ENCODE measurements around the gene MYO5A. TPM values are rescaled to one million over a fixed set of nuclear protein-coding genes. Genes with fewer than 3 reads are reported as not detected.

Gene MYO5A
- total RNA-seq, 1 donor from 2014 or later: 11.4 TPM

DNA sequence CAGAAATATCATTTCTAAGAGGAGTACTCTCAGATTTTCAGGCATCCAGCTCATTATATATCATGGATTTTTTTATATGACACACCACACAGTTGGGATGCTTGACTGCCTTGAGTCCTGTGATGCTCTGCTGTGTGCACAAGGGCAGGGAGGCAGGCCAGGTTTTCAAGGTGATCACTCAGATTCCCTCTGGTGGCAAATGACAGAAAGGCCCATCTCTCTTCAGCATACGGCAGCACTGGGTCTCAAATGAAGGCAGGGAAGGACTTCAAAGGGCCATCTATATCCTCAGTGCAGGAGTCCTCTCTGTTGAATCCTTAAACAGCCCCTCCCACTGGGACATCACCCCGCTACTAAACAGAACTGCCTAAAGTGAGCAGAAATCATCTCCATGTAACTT, 178.3 kb downstream of the MYO5A start:
- intact Hi-C loops (cut with DNase I): no loop called here
- no peak for DNase-seq (ENCODE audit: low spot score)

DNA sequence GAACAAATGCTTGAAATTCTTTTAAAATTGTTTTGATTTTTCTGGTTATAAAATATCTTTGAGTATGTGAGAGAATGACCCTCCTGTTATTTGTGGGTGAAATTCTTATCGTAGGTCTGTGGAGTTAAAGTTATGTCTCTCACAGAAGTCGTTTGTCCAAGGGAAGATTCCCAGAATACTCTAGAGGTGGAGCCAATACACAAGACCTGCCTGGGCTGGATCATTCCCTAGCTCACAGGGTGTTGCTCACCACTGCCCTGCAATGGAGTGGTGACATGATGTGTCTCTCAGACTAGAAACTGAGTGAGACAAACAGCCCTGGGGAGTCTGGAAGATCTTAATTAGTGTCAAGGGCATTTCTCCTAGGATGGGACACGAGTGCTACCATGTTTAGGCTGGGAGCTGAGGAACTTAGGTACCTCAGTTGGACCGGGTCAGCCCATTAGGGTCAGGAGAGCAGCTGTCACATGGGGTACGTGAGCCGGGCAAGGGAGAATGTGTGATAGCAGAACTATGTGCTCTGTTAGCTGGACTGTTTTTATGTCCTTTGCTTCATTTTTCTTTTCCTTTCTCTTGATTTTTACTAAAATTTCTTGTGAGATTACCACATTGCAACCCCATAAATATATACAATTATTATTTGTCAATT, 179.5 kb downstream of the MYO5A start:
- no peak for DNase-seq (ENCODE audit: low spot score)
- intact Hi-C loops (cut with DNase I): loop anchor here (10.0 kb wide), 1 partner anchor 46 kb away; no protein-coding TSS in a partner anchor

DNA sequence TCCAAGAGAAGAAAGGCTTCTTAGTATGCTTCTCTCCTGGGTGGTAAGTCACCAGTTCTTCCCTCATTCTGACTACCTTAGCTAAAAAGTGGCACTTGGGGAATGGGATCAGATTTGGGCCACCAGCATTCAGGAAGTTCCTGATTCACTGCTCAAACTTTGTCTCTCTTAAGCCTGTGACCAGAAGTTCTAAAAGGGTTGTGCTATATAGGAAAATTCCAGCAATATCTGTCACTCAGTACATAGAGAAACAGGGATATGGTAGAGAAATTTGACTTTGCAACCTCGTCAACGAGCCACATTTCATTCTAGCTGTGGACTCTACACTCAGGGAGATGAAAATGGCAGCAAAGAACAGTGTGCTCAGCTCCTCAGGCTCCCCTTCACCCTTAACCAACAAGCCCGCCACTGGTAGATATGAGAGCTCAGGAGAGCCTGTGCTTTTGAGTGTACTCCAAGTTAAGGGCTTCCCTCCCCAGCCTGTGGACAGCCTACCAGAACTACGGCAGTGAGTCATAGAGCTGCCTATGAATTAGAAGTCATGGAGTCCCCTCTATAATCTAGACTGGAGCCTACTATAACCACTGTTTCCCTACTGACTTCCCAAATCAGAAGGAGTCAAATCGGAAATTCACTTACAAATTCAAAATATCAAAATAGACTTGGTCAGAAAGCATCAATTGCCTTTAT, 180.5 kb downstream of the MYO5A start:
- DNase-seq (ENCODE audit: low spot score): no peak
- intact Hi-C loops (cut with DNase I): loop anchor here (10.0 kb wide), 1 partner anchor 47 kb away; no protein-coding TSS in a partner anchor

DNA sequence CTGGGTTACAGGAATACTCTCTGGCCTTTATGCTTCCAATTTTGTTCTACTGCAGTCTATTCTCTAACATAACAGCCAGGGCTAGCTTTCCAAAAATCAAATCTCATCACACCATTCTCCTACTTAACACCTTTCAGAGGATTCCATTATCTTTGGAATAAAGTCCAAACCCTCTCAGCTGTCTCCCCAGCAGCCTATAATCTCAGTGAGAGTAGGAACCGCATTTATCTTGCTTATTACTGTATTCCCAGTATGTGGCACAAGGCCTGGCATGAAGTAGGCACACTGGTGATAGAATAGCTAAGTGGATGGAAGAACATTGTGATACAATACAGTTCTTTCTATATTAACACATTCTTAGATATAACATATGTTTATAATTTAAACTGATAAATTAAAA, 184.1 kb downstream of the MYO5A start:
- intact Hi-C loops (cut with DNase I): loop anchor here (10.0 kb wide), 1 partner anchor 50 kb away; no protein-coding TSS in a partner anchor
- no peak for DNase-seq (ENCODE audit: low spot score)

DNA sequence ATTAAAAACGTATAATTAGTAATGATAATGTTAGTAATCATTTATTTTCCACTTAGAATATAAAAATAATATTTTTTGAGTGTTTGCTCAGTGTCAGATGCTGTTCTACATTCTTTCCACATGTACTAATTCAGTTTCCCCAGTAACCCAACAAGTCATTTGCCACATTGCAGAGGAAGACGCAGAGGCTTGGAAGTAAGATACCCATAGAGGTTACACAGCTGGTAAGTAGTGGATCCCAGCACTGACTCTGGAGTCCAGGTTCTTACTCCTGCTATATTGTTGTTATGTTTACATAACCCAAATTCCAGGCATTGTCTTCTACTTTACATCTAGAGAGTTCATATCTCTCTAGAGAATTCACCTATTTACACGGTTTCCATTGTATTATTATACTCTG, 184.8 kb downstream of the MYO5A start:
- DNase-seq (ENCODE audit: low spot score): no peak

DNA sequence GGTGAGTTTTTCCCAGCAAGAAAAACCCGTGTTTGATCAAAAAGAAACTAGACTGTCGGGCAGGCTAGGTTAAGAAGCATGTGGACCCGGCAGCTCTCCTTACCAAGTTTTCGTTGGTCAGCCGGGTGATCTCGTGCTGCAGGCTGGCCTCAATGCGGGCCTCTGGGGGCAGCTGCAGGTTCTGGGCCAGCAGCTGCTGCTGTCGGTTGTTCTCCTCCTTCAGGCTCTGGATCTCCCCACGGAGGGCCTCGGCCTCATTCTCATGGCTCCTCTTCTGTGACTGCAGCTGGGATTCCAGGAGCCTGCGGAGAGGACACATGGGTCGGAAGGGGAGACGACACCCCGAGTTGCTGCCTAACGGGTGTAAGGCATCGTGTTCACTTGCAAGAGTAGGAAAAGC, 188.6 kb downstream of the MYO5A start:
- no peak for DNase-seq (ENCODE audit: low spot score)
- intact Hi-C loops (cut with DNase I): loop anchor here (10.0 kb wide), 1 partner anchor 55 kb away; no protein-coding TSS in a partner anchor

More for the DNA sequence above, 184.8 kb downstream of the MYO5A start:
- intact Hi-C loops (cut with DNase I): loop anchor here (10.0 kb wide), 1 partner anchor 51 kb away; no protein-coding TSS in a partner anchor

DNA sequence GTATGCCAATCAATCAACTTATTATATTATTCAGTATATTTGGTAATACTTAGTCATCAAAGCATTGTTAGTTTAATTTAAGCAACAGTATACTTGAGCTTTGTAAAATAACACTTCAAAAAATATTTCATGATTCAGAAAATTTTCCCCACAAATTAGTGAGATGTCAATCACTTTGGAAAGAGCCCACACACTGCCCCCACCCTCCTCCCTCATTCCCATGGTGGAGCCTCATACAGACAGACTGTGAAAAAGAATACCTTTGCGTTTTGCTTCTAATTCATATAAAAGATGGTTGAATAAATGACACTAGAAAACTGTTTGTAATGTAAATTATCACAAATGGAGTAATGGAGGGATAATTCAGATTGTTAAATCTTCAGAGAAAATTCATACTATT, 189.8 kb downstream of the MYO5A start:
- no peak for DNase-seq (ENCODE audit: low spot score)
- intact Hi-C loops (cut with DNase I): loop anchor here (10.0 kb wide), 2 partner anchors 186 to 396 kb away; partner anchors contain the start of gene MYO5A

DNA sequence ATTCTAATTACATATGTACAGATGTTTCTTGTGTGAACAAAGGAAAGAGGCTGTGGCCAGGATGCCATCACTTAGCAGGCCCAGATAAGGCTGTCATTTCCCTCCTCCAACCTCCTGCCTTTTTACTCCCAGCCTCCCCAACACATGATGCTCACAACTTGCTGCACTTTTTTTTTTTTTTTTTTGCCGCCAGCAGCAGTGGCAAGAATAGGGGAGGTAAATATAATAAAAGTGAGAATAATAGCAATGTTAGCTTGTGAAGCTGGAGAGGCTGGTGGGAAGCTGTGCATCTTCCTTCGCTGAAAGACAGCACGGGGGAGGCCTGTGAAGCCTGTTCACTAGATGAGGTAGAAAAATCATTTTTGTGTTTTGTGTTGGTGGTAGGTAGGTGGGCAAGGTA, 190.6 kb downstream of the MYO5A start:
- DNase-seq (ENCODE audit: low spot score): no peak
- intact Hi-C loops (cut with DNase I): loop anchor here (10.0 kb wide), 2 partner anchors 187 to 397 kb away; partner anchors contain the start of gene MYO5A

DNA sequence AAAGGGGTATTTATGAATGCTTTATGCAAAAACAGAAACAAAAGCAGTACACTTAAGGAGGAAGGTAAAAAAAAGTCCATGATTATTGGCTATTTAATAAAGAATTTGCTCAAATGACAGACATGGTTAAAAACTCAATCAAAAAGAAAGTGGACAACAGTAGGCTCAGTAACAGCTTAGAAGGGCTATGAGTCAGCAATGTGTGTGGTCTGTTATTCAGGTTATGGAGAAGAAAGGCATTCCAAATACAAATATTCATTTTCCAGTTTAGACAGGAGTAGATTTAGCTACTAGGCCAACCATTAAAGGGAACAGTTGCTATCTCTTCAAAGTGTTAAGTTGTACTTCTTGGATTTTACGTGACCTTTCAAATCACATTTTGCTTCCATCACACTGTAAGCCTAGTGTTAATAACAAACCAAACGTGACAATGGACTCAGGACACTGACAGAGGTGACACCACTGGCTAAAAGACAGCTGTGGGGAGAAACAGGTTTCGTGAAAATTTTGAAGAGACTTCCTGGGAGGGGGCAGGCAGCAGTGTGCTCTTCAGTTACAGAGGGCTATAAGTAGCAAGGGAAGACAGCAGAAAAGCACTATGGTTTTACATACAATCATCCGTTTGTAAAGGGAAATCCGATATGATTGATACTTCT, 191.4 kb downstream of the MYO5A start:
- intact Hi-C loops (cut with DNase I): loop anchor here (10.0 kb wide), 2 partner anchors 187 to 397 kb away; partner anchors contain the start of gene MYO5A
- no peak for DNase-seq (ENCODE audit: low spot score)

DNA sequence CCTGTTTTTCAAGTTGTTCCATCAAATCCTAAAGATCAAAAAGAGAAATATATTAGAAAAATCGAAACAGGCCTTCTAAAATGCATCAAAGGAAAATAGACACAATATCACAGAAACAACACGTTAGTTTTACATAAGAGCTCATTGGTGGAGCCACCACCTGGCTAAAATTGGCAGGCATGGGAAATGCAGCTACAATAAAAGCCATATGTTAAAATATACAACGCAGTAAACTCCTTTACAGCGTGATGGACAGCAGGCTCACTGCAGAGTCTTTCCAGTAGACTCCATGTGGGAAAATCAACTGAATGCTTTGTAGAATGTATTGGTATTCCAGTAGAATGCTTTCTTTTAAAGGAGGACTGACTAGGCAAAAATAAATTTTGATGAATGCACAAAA, 192.2 kb downstream of the MYO5A start:
- intact Hi-C loops (cut with DNase I): loop anchor here (10.0 kb wide), 2 partner anchors 188 to 398 kb away; partner anchors contain the start of gene MYO5A
- DNase-seq (ENCODE audit: low spot score): no peak

DNA sequence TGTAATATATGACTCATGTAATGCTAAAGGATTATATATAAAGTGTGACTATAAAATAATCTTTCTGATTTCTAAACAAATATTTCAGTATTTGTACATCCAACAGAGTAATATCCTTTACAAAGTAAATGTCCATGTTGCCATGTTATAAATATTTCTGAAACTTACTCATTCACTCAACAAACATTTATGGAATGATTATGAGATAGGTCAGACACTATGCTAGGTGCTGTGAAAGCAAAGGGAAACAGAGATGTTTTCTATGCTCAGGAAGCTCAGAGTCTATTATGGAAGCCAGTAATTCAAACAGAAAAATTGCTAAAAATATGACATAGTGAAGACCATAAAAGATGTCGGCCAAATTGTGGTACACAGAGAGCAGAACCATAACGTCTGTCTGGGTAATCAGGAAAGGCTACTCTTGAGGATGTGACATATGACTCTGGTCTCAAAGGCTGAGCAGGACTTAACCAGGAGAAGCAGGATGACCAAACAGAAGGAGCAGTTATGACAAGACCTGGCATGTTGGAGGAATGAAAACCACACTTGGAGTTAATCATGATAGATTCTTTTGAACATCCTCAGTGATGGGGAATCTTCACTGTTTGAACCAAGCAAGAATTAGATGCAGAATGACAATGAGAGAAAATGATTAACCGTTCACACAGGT, 194.1 kb downstream of the MYO5A start:
- no peak for DNase-seq (ENCODE audit: low spot score)
- intact Hi-C loops (cut with DNase I): loop anchor here (10.0 kb wide), 2 partner anchors 190 to 400 kb away; partner anchors contain the start of gene MYO5A

DNA sequence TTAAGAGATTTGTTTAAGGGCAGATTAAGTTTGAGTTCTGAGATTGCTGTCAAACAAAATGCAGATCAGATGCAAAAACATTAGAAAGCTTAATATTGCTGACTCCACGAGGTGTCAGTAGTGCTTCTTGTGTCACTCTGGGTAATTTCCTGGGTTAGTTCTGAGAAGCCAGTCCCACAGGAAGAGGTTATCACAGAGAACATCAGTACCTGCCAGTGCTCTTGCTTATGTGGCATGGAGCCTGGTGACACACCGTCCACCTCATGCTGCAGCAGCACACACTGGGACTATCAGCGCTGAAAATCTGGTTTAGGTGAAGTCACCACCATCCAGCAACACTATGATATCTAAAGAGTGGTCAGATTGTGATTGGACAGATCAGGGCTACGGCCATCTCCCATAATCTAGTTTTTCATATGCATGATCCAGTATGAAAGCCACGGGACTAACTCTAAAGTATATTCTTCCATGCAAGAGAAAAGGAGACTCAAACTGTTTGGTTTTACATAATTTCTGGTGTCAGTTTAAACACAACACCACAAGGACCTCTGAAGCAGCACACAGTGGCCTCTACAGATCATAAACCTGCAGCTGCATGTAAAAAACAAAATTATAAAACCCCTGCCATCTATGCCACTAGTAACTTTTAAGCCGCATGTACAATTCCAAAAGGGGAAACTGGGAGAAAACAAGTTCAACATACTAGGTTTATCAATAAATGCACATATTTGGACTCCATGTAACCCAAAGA, 197.0 kb downstream of the MYO5A start:
- no peak for DNase-seq (ENCODE audit: low spot score)
- intact Hi-C loops (cut with DNase I): loop anchor here (10.0 kb wide), 2 partner anchors 193 to 403 kb away; partner anchors contain the start of gene MYO5A

DNA sequence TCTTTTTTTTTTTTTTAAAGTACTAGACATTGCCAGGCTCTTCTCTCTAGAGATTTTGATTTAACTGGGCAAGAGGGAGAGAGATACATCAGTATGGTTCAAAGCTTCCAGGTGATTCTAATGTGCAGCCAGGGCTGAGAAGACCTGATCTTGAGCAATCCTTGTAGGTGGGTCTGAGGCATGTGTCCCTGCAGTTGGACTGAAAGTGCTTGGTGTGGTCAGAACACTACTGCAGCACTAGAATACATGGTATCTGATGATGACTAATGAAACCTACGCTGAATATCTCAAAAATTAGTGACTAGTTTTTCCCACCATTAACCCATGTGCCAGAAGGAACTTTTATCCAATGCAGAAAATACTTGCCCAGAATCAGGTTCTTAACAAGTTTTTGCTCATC, 198.7 kb downstream of the MYO5A start:
- no peak for DNase-seq (ENCODE audit: low spot score)
- intact Hi-C loops (cut with DNase I): loop anchor here (10.0 kb wide), 2 partner anchors 195 to 405 kb away; partner anchors contain the start of gene MYO5A

DNA sequence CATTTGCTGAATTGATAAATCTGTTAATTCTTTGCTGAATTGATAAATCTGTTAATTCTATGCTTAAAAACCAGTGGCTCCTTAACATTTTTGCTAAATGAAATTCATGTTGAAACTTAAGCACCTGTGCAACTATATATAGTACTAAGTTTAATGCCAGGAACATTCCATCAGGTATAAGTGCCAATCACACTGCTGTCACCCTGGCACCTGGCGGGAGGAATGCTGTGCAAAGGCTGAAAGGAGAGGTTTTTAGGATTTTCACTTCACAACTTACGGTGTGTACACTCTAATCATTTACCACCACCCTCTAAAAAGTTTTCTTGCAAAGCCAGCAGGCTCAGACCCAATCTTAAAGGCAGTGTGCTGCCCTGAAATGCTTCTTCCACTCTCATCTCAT, 199.5 kb downstream of the MYO5A start:
- intact Hi-C loops (cut with DNase I): no loop called here
- DNase-seq (ENCODE audit: low spot score): no peak

DNA sequence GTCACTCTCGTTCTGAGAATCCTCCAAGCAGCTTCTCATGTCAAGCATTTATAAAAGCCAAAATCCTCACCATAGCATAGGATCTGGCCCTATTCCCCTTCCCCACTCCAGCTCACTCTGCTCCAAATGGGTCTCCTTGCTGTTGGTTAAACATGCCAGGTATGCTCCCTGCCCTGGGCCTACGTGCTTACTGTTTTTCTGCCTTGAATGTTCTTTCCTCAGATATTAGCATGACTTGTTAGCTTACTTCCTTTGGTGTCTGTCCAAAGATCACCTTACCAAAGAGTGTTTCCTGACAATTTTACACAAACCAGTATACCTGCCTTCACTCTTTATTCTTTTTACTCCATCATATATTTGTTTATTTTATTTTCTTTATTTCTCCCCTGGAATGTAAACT, 200.0 kb downstream of the MYO5A start:
- no peak for DNase-seq (ENCODE audit: low spot score)
- intact Hi-C loops (cut with DNase I): no loop called here

DNA sequence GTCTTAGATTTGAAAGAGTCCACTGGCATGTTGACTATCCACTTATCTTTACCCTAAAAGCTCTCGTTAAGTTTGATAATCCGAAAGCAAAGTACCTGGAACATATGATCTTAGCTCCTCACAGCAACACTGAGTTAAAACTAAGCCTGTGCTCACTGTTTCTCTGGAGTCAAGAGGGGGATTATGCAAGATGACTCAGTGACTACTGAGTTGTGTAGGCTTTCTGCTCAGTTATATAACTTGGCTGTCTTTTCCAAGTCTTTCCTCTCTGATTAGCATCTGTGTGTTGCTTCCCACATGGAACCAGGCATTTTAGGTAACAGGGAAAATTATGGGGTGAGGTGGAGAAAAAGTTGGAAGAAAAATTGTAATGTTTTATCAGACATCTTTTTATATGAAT, 201.9 kb downstream of the MYO5A start:
- intact Hi-C loops (cut with DNase I): no loop called here

DNA sequence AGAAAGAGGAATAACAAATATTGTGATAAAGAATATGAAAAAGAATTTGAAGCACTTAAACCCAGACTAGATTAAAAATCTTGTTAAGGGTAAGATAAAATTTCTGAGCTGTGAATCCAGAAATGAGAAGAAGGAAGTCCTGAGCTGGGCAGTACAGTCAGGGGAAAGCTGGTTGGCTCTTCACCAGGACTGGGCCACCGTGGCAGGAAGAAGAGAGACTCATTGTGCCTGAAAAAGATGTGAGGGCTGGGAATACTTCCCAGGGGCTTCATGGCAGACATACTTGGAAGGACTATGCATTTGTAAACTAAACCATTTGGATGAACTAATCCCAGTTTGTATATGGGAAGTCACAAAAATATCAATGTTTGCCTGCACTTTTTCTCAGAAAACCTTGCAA, 204.6 kb downstream of the MYO5A start:
- intact Hi-C loops (cut with DNase I): no loop called here
- DNase-seq (ENCODE audit: low spot score): no peak

More for the DNA sequence above, 201.9 kb downstream of the MYO5A start:
- no peak for DNase-seq (ENCODE audit: low spot score)

DNA sequence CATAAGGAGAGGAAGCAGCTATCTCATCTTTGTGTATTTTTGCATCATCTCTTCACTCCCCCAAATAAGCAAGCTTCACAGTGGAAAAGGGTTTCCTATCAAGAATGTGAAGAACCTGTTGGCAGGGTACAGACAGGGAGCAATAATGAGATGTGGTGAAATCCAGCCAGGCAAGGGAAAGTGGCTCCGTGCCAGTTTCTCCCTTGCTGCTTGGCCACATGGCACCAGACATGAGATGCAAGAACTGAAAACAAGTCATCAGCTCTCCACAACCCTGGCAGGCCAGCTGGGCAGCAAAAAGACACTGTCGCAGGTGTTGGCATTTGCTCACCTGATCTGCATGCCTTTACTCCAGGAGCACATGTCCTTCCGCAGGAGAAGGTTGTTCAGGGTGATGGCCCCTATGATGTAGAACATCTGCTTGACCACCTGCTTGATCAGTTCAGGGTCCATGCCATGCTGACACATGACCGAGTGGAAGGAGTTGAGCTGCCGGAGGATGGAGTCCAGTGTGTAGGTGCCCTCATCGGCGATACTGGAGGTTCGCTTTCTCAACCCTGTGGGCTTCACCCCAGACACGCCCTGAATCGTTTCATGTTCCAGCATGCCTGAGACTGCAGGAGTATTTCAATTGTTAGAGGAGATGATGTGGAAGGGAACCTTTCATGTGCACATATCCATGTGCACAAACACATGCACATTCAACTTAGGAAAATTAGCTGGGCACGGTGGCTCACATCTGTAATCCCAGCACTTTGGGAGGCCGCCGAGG, 209.8 kb downstream of the MYO5A start:
- intact Hi-C loops (cut with DNase I): no loop called here
- peak; percentile 80 for DNase-seq (ENCODE audit: low spot score)
